ENCODE results near the gene KCTD17. TPM values are rescaled to one million over a fixed set of nuclear protein-coding genes. Genes with fewer than 3 reads are reported as not detected.
"Not testable (repeated sequence)": the region's sequence is repeated elsewhere in the genome, so short reads cannot be mapped to it uniquely, and the experiment has no call there.

Gene KCTD17
- total RNA-seq, 1 donor from 2014 or later, result 19.0 TPM

GRCh38 chr22:37060801-37061610 lies 9.5 kb downstream of the KCTD17 start:
- DNase-seq (ENCODE audit: low spot score), result no peak

GRCh38 chr22:37061611-37062375 lies 10.3 kb downstream of the KCTD17 start:
- DNase-seq (ENCODE audit: low spot score), result peak; percentile 17

GRCh38 chr22:37062376-37062675 lies 10.8 kb downstream of the KCTD17 start:
- DNase-seq (ENCODE audit: low spot score), result no peak

DNA sequence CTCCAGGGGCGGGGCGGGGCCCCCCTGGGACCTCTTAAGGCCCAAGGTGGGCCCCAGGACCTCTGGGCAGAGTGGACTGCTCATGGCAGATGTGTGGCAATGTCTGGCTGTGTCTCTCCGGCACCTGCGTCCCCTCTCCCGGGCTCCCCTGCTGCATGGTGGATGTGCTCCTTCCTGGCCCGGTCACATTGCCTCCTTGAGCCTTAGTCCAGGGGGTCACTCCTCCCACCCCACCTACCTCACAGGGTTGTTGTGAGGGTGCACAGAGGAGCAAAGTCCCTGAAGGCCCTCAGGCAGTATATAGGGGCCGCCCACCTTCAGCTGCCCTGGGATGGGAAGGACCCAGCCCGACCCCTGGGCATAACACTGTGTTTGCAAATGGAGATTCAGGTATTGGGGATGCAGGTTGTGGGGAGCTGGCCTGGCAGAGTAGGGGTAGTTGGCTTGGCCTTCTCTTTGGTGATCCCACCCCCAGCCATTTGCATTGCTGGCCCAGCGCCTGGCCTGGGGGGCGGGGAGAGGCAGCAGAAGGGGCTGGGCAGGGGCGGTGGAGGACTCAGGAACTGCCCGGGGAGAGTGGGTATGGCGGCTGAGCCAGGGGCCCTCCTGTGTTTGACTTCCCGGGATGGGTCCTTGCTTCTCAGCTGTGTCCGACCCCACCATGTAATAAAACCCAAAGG lies 11.3 kb downstream of the KCTD17 start:
- DNase-seq (ENCODE audit: low spot score), result no peak

DNA sequence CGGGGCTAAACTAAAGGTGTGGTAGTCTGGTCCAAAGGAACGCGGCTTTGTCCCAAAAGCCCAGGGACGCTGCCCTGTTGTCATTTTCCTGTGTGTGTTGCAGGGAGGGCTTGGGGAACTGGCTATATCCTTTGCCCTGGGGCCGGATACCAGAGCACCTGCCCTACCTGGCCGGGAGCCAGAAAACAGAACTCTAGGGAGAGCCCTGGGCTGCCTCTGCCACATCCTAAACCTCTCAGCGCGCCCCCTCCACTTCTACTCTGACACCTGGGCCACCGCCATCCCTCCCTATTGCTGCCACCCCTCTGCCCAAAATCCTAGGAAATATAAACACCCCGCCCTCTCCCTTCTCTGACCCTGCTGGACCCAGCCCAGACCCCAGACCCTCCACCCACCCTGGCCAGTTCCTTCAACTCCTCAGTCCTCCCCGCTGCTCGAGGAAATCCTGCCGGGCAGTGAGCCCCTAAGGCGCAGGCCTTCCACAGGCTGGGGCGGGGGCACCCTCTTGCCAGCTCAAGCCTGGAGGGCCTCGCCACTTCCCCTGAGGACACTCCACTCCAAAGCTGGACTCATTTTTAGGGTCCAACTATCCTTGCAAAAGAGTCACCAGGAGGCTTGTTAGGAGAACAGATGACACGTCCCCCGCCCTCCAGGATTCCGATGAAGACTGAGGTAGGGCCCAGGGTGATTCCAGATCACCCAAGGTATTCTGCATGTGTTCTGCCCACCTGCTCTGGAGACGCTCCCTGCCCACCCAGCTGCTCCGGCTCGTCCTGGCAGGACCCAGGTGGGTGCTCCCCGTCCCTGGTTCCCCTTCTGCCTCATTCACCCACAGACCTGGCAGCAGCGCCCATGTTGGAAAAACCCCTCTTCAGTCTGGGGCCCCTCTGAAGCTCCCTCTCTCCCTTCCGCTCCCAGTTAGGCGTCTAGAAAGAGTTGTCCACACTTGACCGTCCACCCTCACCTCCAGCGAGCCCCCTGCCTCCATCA lies 12.2 kb downstream of the KCTD17 start:
- no peak for DNase-seq (ENCODE audit: low spot score)

DNA sequence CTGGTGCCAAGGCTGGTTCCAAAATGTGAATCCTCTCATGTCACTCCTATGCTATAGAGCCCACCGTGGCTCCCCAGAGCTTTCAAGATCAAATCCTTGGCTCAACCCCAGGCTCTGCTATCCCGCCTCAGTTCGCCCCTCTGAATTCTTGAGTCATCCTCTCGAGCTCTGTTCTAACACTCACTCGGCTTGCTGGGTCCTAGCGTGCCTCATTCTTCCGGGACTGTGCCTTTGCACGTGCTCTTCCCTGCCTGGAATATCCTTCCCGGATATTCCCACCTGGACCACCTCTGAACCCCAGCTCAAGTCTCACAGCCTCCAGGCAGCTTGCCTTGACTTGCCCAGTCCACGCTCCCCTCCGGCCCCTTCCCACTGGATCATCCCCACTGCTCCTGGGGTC lies 13.0 kb downstream of the KCTD17 start:
- DNase-seq (ENCODE audit: low spot score), result no peak

GRCh38 chr22:37065180-37065579 lies 13.6 kb downstream of the KCTD17 start:
- DNase-seq (ENCODE audit: low spot score), result no peak

DNA sequence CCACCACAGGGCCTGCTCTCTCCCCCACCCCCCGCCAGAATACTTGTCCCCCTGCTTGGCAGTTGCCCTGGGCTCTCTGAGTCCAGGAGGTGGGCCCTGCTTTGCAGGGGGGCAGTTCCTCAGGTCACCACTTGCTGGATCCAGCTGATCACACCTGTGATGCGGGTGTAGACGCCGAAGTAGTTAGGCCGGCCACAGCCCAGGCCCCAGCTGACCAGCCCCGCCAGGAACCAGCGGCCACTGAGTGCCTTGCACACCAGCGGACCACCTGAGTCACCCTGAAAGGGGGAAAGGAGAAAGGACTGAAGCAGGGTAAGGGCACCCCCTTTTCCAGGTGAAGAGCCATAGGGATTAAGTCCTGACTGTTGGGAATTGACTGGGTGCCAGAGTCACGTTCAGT lies 14.4 kb downstream of the KCTD17 start:
- no peak for DNase-seq (ENCODE audit: low spot score)

DNA sequence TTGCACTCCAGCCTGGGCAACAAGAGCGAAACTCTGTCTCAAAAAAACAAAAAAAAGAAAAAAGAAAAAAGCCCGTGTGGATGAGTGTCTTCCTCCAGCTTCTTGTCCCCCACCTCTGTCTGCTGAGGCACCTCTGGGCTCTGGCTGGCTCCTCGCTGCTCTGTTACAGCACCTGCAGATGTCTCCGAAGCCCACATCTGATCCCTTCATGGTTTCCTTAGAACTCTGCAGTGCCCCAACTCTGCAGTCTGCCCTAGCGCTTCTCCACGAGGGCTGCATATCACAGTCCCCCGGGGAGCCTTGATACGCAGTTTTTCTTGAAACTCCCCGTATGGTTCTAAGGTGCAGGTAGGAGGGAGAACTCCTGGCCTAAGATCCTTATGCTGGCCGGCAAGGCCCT lies 15.9 kb downstream of the KCTD17 start:
- DNase-seq (ENCODE audit: low spot score), result no peak

DNA sequence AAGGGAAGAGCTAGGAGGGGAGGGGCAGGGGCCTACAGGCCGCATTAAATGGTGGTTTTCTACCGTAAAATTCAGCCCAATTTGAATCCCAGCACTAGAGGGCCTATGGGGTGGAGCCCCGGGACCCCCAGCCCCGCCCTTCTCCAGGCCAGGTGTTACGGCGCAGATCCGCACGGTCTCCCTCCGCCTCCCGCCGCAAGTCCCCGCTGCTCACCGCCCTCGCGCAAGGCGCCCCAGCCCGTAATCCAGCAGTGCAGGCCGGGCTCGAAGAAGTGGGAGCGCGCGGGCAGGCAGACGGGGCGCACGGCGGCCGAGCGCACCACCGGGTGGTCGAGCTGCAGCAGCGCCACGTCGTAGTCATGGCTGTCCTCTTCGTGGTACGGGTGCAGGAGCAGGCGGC lies 17.3 kb downstream of the KCTD17 start:
- no peak for DNase-seq (ENCODE audit: low spot score)

GRCh38 chr22:37069319-37069718 lies 17.8 kb downstream of the KCTD17 start:
- DNase-seq (ENCODE audit: low spot score), result no peak

- no peak for DNase-seq (ENCODE audit: low spot score)
Measured at GRCh38 chr22:37069719-37070118, 18.2 kb downstream of the KCTD17 start.

- no peak for DNase-seq (ENCODE audit: low spot score)
Measured at GRCh38 chr22:37070334-37070733, 18.8 kb downstream of the KCTD17 start.

- DNase-seq (ENCODE audit: low spot score), result no peak
Measured at GRCh38 chr22:37070744-37071143, 19.2 kb downstream of the KCTD17 start.

DNA sequence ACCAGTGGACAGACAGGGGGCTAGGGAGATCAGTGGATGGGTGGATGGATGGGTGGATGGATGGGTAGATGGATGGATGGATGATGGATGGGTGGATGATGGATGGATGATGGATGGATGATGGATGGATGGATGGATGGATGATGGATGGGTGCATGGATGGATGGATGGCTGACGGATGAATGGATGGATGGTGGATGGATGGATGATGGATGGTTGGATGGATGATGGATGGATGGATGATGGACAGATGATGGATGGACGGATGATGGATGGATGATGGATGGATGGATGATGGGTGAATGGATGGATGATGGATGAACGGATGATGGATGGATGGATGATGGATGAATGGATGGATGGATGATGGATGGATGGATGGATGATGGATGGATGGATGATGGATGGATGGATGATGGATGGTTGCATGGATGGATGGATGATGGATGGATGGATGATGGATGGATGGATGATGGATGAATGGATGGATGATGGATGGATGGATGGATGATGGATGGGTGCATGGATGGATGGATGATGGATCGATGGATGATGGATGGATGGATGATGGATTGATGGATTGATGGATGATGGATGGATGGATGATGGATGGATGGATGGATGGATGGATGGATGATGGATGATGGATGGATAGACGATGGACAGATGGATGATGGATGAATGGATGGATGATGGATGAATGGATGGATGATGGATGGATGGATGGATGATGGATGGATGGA lies 20.5 kb downstream of the KCTD17 start:
- not testable (repeated sequence) for DNase-seq (ENCODE audit: low spot score)

DNA sequence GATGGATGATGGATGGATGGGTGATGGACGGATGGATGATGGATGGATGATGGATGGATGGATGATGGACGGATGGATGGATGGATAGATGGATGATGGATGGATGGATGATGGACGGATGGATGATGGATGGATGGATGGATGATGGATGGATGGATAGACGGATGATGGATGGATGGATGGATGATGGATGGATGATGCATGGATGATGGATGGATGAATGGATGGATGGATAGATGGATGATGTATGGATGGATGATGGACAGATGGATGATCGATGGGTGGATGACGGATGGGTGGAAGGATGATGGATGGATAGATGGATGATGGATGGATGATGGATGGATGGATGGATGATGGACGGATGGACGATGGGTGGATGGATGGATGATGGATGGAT lies 21.1 kb downstream of the KCTD17 start:
- no peak for DNase-seq (ENCODE audit: low spot score)

GRCh38 chr22:37074537-37074936 lies 23.0 kb downstream of the KCTD17 start:
- no peak for DNase-seq (ENCODE audit: low spot score)

GRCh38 chr22:37075046-37075445 lies 23.5 kb downstream of the KCTD17 start:
- no peak for DNase-seq (ENCODE audit: low spot score)

DNA sequence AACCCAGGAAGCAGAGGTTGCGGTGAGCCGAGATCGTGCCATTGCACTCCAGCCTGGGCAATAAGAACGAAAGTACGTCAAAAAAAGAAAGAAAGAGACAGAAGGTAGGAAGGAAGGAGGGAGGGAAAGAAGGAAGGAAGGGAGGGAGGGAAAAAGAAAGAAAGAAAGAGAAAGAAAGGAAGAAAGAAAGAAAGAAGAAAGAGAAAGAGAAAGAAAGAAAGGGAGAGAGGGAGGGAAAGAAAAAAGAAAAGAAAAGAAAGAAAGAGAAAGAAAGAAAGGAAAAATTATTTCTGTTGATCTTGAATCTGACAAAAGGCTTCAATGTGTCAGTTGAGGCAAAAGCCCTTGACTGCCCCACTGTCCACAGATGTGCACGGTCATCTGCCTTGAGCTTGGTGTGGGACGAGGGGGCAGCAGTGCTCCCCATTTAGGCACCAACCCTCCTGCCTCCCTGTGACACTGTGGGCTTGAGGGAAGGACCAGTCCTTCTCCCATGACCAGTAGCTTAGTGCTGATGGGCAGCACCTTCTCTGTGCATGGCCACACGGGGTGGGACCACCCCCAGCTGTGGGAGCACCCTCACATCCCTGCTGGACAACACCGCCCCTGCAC lies 24.4 kb downstream of the KCTD17 start:
- no peak for DNase-seq (ENCODE audit: low spot score)

- DNase-seq (ENCODE audit: low spot score), result peak; percentile 27
Measured at GRCh38 chr22:37077802-37078448, 26.4 kb downstream of the KCTD17 start.

Measured in umbilical cord (tissue), 2 donors.